Raji (cell line): ENCODE results near the gene CDC25C.

ENCODE experiments used
- POLR2A ChIP-seq: IDR thresholded peaks from 2 replicates; pipeline ENCODE4 v1.6.1; 2011; ENCODE audit warnings: low read depth, low read length, control low read depth; ENCODE audit not compliant: insufficient read depth

Gene CDC25C

GRCh38 chr5:138331449-138332368 is at the start of gene CDC25C:
Gene CDC25C (minus strand): TSS chr5:138331804. CDS start chr5:138331180, 624 bp downstream.
- TF ChIP-seq POLR2A: peak; percentile 84

DNA sequence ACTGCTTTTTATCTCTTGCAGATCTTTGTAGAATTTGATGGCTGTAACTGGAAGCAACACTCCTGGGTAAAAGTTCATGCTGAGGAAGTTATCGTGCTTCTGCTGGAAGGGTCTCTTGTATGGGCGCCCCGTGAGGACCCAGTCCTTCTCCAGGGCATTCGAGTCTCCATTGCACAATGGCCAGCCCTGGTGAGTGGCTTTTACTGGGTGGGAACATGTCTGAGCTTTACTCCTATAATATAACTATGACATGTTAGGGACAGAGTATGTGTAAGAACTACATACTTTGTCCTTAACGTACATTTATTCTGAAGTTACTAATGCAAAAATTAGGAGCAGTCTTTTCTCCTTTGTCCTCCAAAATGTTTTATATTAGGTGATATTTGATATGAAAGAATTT is 41.0 kb upstream of the CDC25C start:
- no peak for TF ChIP-seq POLR2A

DNA sequence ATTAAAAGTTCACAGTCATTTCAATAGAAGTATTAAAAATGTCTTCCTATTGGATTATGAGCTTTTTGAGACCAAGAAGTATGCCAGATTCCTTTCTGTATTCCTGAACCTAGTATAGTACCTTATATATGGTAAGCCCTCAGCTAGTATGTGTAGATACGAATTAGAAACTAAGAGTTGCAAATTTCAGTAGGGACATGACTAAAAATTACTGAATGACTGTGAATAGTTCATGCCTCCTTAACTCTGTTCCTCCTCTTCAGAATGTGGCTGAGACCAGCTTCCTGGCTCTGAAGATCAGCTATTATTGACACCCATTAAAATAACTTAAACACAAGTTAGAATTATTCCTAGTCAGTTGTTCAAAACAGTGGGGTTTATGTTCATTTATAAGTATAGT is 40.6 kb upstream of the CDC25C start:
- no peak for TF ChIP-seq POLR2A

DNA sequence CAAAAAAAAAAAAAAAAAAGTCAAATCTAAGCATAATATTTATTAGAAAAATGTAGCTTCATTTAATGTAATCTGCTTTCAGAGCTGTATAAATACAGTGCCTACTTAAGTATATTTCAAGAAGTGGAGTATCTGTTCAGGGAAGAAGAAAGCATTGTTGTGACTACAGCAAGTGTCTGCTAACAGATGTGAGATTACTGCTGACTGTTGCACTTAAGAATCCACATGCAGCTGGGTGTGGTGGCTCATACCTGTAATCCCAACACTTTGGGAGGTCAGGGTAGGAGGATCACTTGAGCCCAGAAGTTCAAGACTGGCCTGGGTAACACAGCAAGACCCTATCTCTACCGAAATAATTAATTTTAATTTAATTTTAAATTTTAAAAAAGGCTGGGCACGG is 39.9 kb upstream of the CDC25C start:
- TF ChIP-seq POLR2A: no peak

DNA sequence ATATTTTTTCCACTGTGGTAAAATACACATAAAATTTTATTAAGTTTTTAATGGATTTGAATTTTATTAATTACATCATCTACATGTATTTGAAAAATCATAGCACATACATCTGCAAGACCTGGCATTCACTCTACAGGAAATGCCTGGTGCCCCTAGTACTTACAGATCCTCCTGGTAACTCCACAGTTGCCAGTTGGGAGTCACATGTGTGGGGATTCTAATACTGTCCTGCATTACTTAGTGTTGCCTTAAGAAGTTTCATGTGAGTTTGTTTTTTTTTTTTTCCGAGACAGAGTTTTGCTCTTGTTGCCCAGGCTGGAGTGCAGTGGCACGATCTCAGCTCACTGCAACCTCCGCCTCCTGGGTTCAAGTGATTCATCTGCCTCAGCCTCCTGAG is 38.9 kb upstream of the CDC25C start:
- TF ChIP-seq POLR2A: no peak

DNA sequence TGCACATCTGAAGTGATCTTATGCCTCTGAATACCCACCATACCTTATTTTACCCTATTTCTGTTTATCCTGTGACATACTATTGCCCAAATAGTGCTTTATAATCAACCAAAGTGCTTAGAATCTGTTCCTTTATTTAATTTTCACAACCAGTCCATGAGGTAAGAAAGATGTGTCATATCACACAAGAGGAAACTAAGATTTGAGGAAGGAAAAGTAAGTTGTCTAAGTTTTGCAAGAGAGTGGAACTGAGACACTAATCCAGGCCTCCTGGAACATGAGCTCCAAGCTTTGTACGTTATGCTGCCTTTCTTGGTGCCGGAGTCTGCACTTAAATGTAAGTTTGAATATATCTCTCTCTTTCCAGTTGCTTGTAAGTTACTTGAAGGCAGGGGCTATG is 38.1 kb upstream of the CDC25C start:
- no peak for TF ChIP-seq POLR2A

DNA sequence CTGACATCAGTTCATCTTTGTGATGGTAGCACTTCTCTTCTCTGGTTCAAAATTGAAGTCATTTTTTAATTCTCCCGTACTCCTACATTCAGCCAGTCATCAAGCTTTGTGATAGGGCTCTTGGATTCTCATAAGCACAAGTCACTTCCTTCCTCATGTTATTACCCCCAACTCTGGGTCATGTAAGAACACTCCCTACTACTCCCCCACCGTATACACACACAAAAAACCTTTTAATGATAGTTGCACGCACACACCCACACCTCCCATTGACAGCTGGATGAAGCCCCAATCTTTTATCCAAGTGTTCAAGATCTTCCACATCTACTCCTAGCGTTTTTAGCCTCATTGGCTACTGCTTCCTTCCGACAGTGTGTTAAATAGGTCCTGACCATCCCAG is 37.7 kb upstream of the CDC25C start:
- no peak for TF ChIP-seq POLR2A

DNA sequence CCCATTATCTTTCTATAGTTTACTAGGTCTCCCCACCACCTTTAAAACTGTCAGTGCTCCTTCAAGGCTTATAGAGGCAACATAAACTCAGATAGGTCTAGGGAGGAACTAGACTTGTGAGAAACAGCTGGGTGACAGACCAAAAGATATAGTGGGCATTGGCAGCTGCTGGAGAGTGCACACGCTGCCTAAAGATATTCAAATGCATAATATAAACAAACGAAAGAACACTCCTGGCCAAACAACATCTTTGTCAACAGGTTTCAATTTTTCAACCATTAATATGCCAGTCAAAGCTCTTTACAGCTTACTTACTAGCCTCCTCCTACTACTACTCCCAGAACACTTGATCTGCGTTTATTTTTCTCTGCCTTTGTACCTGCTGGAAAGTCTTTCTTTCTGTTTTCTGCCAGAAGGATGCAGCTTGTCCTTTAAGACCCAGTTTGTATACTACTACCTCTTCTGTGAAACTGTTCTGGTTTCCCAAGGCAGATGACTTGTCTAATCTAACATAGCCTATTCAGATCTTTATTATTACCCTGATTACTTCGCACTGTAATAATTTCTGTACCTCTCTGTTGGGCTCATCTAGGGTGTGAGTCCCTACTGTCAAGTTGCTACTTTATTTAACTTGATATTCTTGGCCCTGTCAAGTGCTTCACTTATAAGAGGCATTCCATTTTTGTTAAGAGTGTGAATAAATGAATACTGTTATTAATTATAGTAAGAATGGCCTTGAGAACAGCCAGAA is 35.2 kb upstream of the CDC25C start:
- no peak for TF ChIP-seq POLR2A

DNA sequence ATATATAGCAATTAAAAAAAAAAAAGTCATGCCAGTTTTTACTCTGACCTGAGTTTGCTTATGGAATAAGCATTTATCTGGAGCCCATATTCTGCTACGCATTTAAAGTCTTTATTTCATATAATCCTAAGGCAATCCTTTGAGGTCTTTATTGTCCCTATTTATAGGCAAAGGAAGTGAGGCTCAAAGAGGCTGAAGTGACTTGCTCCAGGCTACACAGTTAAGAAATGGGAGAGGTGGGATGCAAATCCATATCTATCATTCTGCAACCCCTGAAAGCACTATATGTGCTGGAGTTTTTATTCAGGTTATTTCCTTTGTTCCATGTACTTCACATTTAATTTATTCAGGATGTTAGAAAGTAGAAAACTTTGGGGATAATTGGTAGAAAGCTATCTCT is 33.0 kb upstream of the CDC25C start:
- TF ChIP-seq POLR2A: no peak

- TF ChIP-seq POLR2A: no peak
These were observed 29.4 kb upstream of the CDC25C start for GRCh38 chr5:138360941-138361452.

GRCh38 chr5:138359621-138360020 is 28.0 kb upstream of the CDC25C start:
- TF ChIP-seq POLR2A: no peak

DNA sequence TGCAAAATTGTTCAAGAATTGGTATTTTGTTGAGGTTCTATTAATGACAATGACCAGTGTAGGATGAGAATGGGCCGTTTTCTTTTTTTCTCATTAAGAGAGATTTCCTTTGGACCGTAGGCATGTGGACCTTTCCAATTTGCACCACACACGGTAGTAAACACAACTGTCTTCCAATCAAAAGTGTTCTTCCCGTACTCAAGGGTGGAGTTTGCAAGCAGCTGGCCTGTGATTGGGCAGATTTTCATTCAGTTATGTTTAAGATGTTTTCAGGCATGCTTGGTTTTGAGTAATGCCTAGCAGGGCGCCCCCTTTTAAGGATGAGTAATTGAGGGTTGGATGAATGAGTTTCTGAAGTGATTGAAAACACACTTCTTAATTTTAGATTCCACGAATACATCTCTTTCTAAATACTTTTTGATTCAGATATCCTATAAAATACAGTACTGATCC is 23.3 kb upstream of the CDC25C start:
- no peak for TF ChIP-seq POLR2A

- no peak for TF ChIP-seq POLR2A
These were observed 22.8 kb upstream of the CDC25C start for GRCh38 chr5:138354387-138354786.

DNA sequence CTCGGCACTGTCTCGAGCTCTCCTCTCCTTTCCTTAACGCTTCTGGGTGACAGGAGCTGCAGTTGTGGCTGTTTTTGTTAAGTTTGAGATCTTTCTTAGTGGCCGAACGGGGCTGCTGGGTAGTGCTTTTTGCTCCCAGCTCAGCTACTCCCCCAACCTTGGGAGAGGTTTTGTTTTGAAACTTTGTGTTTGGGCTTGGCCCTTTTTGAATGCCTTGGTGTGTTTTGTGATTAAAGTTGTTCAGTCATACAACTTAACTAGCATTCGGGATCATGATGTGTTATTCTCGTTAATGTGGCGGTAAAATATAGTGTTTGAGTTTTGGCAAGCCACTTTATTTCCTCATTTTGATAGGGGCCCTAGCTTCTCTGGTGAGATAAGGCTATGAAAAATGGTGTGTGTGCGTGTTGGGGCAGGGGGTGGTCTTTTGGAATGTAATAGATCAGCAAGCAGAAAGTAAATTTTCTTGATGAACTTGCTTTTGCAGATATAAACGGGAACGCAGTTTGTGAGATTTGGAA is 22.0 kb upstream of the CDC25C start:
- no peak for TF ChIP-seq POLR2A

DNA sequence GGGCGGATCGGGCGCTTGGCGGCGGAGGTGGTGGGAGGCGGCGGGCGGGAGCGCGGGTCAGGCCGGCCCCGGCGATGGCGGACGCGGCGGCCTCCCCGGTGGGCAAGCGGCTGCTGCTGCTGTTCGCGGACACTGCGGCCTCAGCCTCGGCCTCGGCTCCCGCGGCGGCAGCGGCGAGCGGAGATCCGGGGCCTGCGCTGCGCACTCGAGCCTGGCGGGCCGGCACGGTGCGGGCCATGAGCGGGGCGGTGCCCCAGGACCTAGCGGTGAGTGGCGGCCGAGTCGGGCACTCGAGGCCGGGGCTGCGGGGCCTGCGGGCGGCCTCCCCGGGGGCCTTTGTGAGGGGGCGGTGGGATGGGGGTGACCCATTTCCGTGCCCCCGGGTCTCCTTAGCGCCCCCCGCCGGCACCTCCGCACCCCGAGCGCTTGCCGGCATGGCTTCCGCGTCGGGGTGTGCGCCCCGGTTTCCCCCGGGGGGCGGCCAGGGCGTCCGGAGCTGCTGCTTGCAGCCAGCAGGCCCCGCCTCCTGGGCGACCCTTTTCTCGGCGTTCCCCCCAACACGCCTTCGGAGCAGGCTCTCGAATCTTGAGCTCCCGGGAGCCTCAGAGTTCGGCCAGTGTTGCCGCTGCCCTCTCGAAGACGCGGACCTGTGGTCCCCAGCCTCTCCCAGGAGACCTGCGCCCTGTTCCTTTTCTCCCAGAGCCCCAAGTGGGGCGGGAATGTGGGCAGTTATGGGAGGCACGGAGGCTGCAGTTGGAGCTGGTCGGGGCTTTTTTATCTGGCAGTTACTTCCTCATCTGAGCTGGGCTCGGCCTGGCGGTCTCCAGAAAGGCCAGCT is 21.3 kb upstream of the CDC25C start:
- TF ChIP-seq POLR2A: peak; percentile 41; the same call in 1 of the 2 replicates
